Measurements from ENCODE around the gene NAV2.
A peak's percentile ranks its signal among the peaks of the same experiment; 100 is the strongest.

Gene NAV2

GRCh38 chr11:19751055-19751454, 38.4 kb downstream of the NAV2 start:
- DNase-seq = no peak

GRCh38 chr11:19753451-19754106, 40.9 kb downstream of the NAV2 start:
- no peak for DNase-seq

GRCh38 chr11:19756675-19757475, 44.2 kb downstream of the NAV2 start:
- DNase-seq = no peak

- DNase-seq = no peak
These were observed 46.8 kb downstream of the NAV2 start for GRCh38 chr11:19759389-19759788.

- no peak for DNase-seq
These were observed 49.6 kb downstream of the NAV2 start for GRCh38 chr11:19762266-19762665.

- no peak for DNase-seq
These were observed 50.7 kb downstream of the NAV2 start for GRCh38 chr11:19763330-19763729.

GRCh38 chr11:19766206-19766605, 53.6 kb downstream of the NAV2 start:
- DNase-seq = no peak

- DNase-seq = no peak
These were observed 54.2 kb downstream of the NAV2 start for GRCh38 chr11:19766810-19767209.

GRCh38 chr11:19767627-19768151, 55.1 kb downstream of the NAV2 start:
- DNase-seq = no peak

- no peak for DNase-seq
These were observed 55.6 kb downstream of the NAV2 start for GRCh38 chr11:19768197-19768596.

- no peak for DNase-seq
These were observed 56.2 kb downstream of the NAV2 start for GRCh38 chr11:19768815-19769214.

GRCh38 chr11:19769820-19770219, 57.2 kb downstream of the NAV2 start:
- no peak for DNase-seq

GRCh38 chr11:19770277-19770676, 57.6 kb downstream of the NAV2 start:
- no peak for DNase-seq

GRCh38 chr11:19771463-19771862, 58.8 kb downstream of the NAV2 start:
- no peak for DNase-seq

- no peak for DNase-seq
These were observed 59.8 kb downstream of the NAV2 start for GRCh38 chr11:19772480-19772879.

- DNase-seq = no peak
These were observed 61.7 kb downstream of the NAV2 start for GRCh38 chr11:19774329-19774728.

GRCh38 chr11:19774817-19775580, 62.4 kb downstream of the NAV2 start:
- DNase-seq = no peak

- DNase-seq = no peak
These were observed 63.0 kb downstream of the NAV2 start for GRCh38 chr11:19775622-19776021.

- DNase-seq = no peak
These were observed 64.4 kb downstream of the NAV2 start for GRCh38 chr11:19777039-19777376.

- DNase-seq = peak; percentile 2
These were observed 64.9 kb downstream of the NAV2 start for GRCh38 chr11:19777377-19778102.

GRCh38 chr11:19779740-19780139, 67.1 kb downstream of the NAV2 start:
- DNase-seq = no peak

- no peak for DNase-seq
These were observed 68.7 kb downstream of the NAV2 start for GRCh38 chr11:19781351-19781750.

- no peak for DNase-seq
These were observed 72.6 kb downstream of the NAV2 start for GRCh38 chr11:19785265-19785664.

Data from stimulated activated CD4-positive, alpha-beta T cell treated with anti-CD3 and anti-CD28 coated beads, Interleukin-4, amount 100 ng/mL, for 1 hour (primary cell).